H9 (cell line): ENCODE measurements around the gene INO80B. TPM values are rescaled to one million over a fixed set of nuclear protein-coding genes. Genes with fewer than 3 reads are reported as not detected.

ENCODE experiments used
- DNase-seq: peaks from one replicate; pipeline ENCODE4 v3.0.0-alpha.2; 2017
- H2AFZ ChIP-seq: one replicate; pipeline ENCODE4 v1.6.1; 2013; ENCODE audit warnings: mild to moderate bottlenecking, low read length, control low read depth, moderate library complexity
- H2AK5ac ChIP-seq: 2 replicates; pipeline ENCODE4 v1.6.1; 2013; ENCODE audit warnings: low read length, control low read depth, mixed read lengths; ENCODE audit not compliant: insufficient read length
- H2BK120ac ChIP-seq: one replicate; pipeline ENCODE4 v1.6.1; 2013; ENCODE audit warnings: low read depth, mild to moderate bottlenecking, low read length, control low read depth, inconsistent platforms; ENCODE audit not compliant: poor library complexity, severe bottlenecking
- H2BK12ac ChIP-seq: 2 replicates; pipeline ENCODE4 v1.6.1; 2013; ENCODE audit warnings: low read length, control low read depth, mixed read lengths, low read depth; ENCODE audit not compliant: insufficient read length
- H2BK15ac ChIP-seq: 2 replicates; pipeline ENCODE4 v1.6.1; 2013; ENCODE audit warnings: low read depth, low read length, control low read depth
- H2BK20ac ChIP-seq: one replicate; pipeline ENCODE4 v1.6.1; 2013; ENCODE audit warnings: low read depth, mild to moderate bottlenecking, low read length, control low read depth, inconsistent platforms; ENCODE audit not compliant: poor library complexity, severe bottlenecking
- H2BK5ac ChIP-seq: 2 replicates; pipeline ENCODE4 v1.6.1; 2013; ENCODE audit warnings: low read length, control low read depth, mixed read lengths; ENCODE audit not compliant: insufficient read length
- H3K14ac ChIP-seq: 2 replicates; pipeline ENCODE4 v1.6.1; 2013; ENCODE audit warnings: low read length, control low read depth; ENCODE audit not compliant: insufficient read depth
- H3K18ac ChIP-seq: 2 replicates; pipeline ENCODE4 v1.6.1; 2013; ENCODE audit warnings: low read depth, mild to moderate bottlenecking, mixed read lengths, low read length, control low read depth; ENCODE audit not compliant: insufficient read length
- H3K23ac ChIP-seq: 2 replicates; pipeline ENCODE4 v1.6.1; 2013; ENCODE audit warnings: low read length, control low read depth, mixed read lengths, low read depth; ENCODE audit not compliant: insufficient read length
- H3K23me2 ChIP-seq: 2 replicates; pipeline ENCODE4 v1.6.1; 2013; ENCODE audit warnings: low read depth, mild to moderate bottlenecking, mixed read lengths, low read length, control low read depth; ENCODE audit not compliant: insufficient read length, poor library complexity, severe bottlenecking
- H3K27ac ChIP-seq: 2 replicates; pipeline ENCODE4 v1.5.1; 2013; ENCODE audit warnings: low read length, control low read depth, mixed read lengths, low read depth; ENCODE audit not compliant: insufficient read length
- H3K27me3 ChIP-seq: 2 replicates; pipeline ENCODE4 v1.6.1; 2013; ENCODE audit warnings: low read length, control low read depth, inconsistent platforms; ENCODE audit not compliant: insufficient read depth
- H3K4ac ChIP-seq: 2 replicates; pipeline ENCODE4 v1.6.1; 2013; ENCODE audit warnings: low read depth, mild to moderate bottlenecking, control low read depth, inconsistent platforms, low read length, moderate library complexity
- H3K4me1 ChIP-seq: 2 replicates; pipeline ENCODE4 v1.6.1; 2013; ENCODE audit warnings: low read length, control low read depth, inconsistent platforms; ENCODE audit not compliant: insufficient read depth
- H3K4me2 ChIP-seq: 2 replicates; pipeline ENCODE4 v1.6.1; 2013; ENCODE audit warnings: low read length, control low read depth, mixed read lengths; ENCODE audit not compliant: insufficient read length, insufficient read depth
- H3K56ac ChIP-seq: 2 replicates; pipeline ENCODE4 v1.6.1; 2013; ENCODE audit warnings: low read depth, mild to moderate bottlenecking, mixed read lengths, low read length, control low read depth; ENCODE audit not compliant: insufficient read length
- H3K79me1 ChIP-seq: 2 replicates; pipeline ENCODE4 v1.6.1; 2013; ENCODE audit warnings: low read depth, mild to moderate bottlenecking, moderate library complexity, low read length, control low read depth, inconsistent platforms; ENCODE audit not compliant: insufficient read depth, poor library complexity, severe bottlenecking
- H3K79me2 ChIP-seq: 2 replicates; pipeline ENCODE4 v1.6.1; 2013; ENCODE audit warnings: low read length, control low read depth, inconsistent platforms; ENCODE audit not compliant: insufficient read depth
- H3K9ac ChIP-seq: 2 replicates; pipeline ENCODE4 v1.6.1; 2013; ENCODE audit warnings: low read length, control low read depth, mixed read lengths; ENCODE audit not compliant: insufficient read length; ENCODE audit errors: extremely low read depth
- H3K9me3 ChIP-seq: one replicate; pipeline ENCODE4 v1.6.1; 2013; ENCODE audit warnings: low read depth, low read length, inconsistent platforms; ENCODE audit not compliant: control insufficient read depth
- H3T11ph ChIP-seq: one replicate; pipeline ENCODE4 v1.6.1; 2013; ENCODE audit warnings: mild to moderate bottlenecking, low read length, control low read depth, inconsistent platforms
- H4K20me1 ChIP-seq: one replicate; pipeline ENCODE4 v1.6.1; 2013; ENCODE audit not compliant: control insufficient read depth, insufficient read length, insufficient read depth
- H4K5ac ChIP-seq: 2 replicates; pipeline ENCODE4 v1.6.1; 2013; ENCODE audit warnings: low read depth, mild to moderate bottlenecking, mixed read lengths, low read length, control low read depth; ENCODE audit not compliant: insufficient read length
- H4K8ac ChIP-seq: replicated peaks from 2 replicates; pipeline ENCODE4 v1.6.1; 2013; ENCODE audit warnings: low read length, control low read depth, mixed read lengths, low read depth; ENCODE audit not compliant: insufficient read length
- H4K91ac ChIP-seq: 2 replicates; pipeline ENCODE4 v1.6.1; 2013; ENCODE audit warnings: low read depth, mild to moderate bottlenecking, moderate library complexity, mixed read lengths, low read length, control low read depth; ENCODE audit not compliant: insufficient read length
- H3K27ac Mint-ChIP-seq, 3 experiments: 2 replicates in 2 of 3; 3 replicates in 1 of 3; pipeline ENCODE4 v1.8.0; 2020 to 2021; ENCODE audit warnings: mixed read lengths in 3 of 3, mild to moderate bottlenecking in 1 of 3, moderate library complexity in 1 of 3
- H3K27me3 Mint-ChIP-seq: 2 replicates; pipeline ENCODE4 v1.8.0; 2021; ENCODE audit warnings: low read depth, mild to moderate bottlenecking, moderate library complexity, mixed read lengths
- H3K36me3 Mint-ChIP-seq, 3 experiments: 2 replicates in 2 of 3; 3 replicates in 1 of 3; pipeline ENCODE4 v1.8.0; 2020 to 2021; ENCODE audit warnings: low read depth in 3 of 3, mixed read lengths in 3 of 3; ENCODE audit not compliant: insufficient read depth in 1 of 3
- H3K4me1 Mint-ChIP-seq, 2 experiments: 2 replicates each; pipeline ENCODE4 v1.8.0; 2020; ENCODE audit warnings: mixed read lengths in 2 of 2
- H3K4me3 Mint-ChIP-seq, 2 experiments: 2 replicates in 1 of 2; 3 replicates in 1 of 2; pipeline ENCODE4 v1.8.0; 2020 to 2021; ENCODE audit warnings: mild to moderate bottlenecking in 2 of 2, mixed read lengths in 2 of 2, moderate library complexity in 1 of 2
- H3K9me3 Mint-ChIP-seq, 2 experiments: 2 replicates in 1 of 2; 3 replicates in 1 of 2; pipeline ENCODE4 v1.8.0; 2020; ENCODE audit warnings: mild to moderate bottlenecking in 2 of 2, mixed read lengths in 2 of 2, moderate library complexity in 1 of 2
- CTCF ChIP-seq: fragments of 200-600 bp; sonication (generic); conservative IDR thresholded peaks from 3 replicates; pipeline ENCODE4 v1.8.0; 2021; ENCODE audit warnings: antibody characterized with exemption, mild to moderate bottlenecking
- WGBS: extraction: QIAGEN DNeasy Blood & Tissue Kit; methylation state at CpG from one replicate; pipeline ENCODE4 v1.1.7; 2013; ENCODE audit warnings: missing lambda C conversion rate, low lambda C conversion rate, mixed read lengths; ENCODE audit not compliant: insufficient read length; ENCODE audit errors: extremely low coverage; 5-methylcytosine and 5-hydroxymethylcytosine counted together
- total RNA-seq: library from RNA; stranded (reverse); gene quantifications from 2 replicates; pipeline ENCODE4 v1.2.1, GENCODE V29; 2021

Gene INO80B
- total RNA-seq, 1 experiment from 2014 or later: 17.6 TPM

GRCh38 chr2:74425523-74425922, 29.4 kb upstream of the INO80B start:
- no CpG with 5 or more reads among the region's 7 CpGs for WGBS
- Histone ChIP-seq H3K56ac (no peak overlapping the region), H4K5ac (no peak overlapping the region), H2BK15ac (no peak overlapping the region), H3K23me2 (peaks cover 9% of the 10 kb centered on the region), H3T11ph (no peak overlapping the region), H3K9ac (no peak overlapping the region), H3K4ac (no peak overlapping the region), H2AK5ac (no peak overlapping the region), H3K79me2 (no peaks in the 10 kb centered on the region), H2BK5ac (no peak overlapping the region), H2BK20ac (no peak overlapping the region), H3K9me3 (no peaks in the 10 kb centered on the region), H2AFZ (no peak overlapping the region), H3K14ac (no peak overlapping the region), H4K8ac (no peak overlapping the region), H2BK120ac (no peak overlapping the region), H3K27me3 (no peaks in the 10 kb centered on the region), H2BK12ac (no peak overlapping the region), H4K20me1 (no peaks in the 10 kb centered on the region), H3K23ac (no peak overlapping the region), H3K79me1 (no peaks in the 10 kb centered on the region), H3K4me2 (no peak overlapping the region), H3K27ac (no peak overlapping the region), H4K91ac (no peak overlapping the region), H3K4me1 (no peaks in the 10 kb centered on the region), H3K18ac (no peak overlapping the region)
- no peak for DNase-seq
- TF ChIP-seq CTCF: no peak
- Mint-ChIP-seq H3K4me1 (peaks cover 11 to 14% of the 10 kb centered on the region in 2 experiments), H3K27ac (peak overlapping the region; percentile 44 to 88 (median 76); a peak in 4 of 7 replicates), H3K4me3 (peak overlapping the region in 1 of 2 experiments; percentile 13; a peak in 1 of 5 replicates), H3K27me3 (peaks cover 18% of the 10 kb centered on the region), H3K36me3 (peaks cover 32 to 66% (median 63%) of the 10 kb centered on the region in 3 experiments), H3K9me3 (no peaks in the 10 kb centered on the region; a peak in 2 of 5 replicates)
